Esophagus squamous epithelium (tissue), 5 donors: ENCODE data around the gene FZD2. TPM values are rescaled to one million over a fixed set of nuclear protein-coding genes. Genes with fewer than 3 reads are reported as not detected.

Experiments
- DNase-seq: peaks from one replicate; lab custom pipeline; 2025; lab: John Stamatoyannopoulos, UW
- H3K27ac ChIP-seq, 4 donors: fragments of 200-600 bp; sonication (generic); one replicate each; pipeline ENCODE4 v1.5.1; 2016 to 2019; ENCODE audit warnings: mild to moderate bottlenecking in 1 of 4
- H3K27me3 ChIP-seq, 4 donors: fragments of 200-600 bp; sonication (generic); 1 replicate in 3 of 4; 2 replicates in 1 of 4; pipeline versions ENCODE4 v1.5.1 to v1.6.0; 2017 to 2021; ENCODE audit warnings: antibody characterized with exemption in 1 of 4
- H3K36me3 ChIP-seq, 3 donors: fragments of 200-600 bp; sonication (generic); one replicate each; pipeline ENCODE4 v1.5.1; 2016 to 2019
- H3K4me1 ChIP-seq, 3 donors: fragments of 200-600 bp; sonication (generic); one replicate each; pipeline ENCODE4 v1.5.1; 2017 to 2019
- H3K4me3 ChIP-seq, 4 donors: fragments of 200-600 bp; sonication (generic); 1 replicate in 3 of 4; 2 replicates in 1 of 4; pipeline ENCODE4 v1.5.1; 2016 to 2019; ENCODE audit warnings: mild to moderate bottlenecking in 2 of 4, moderate library complexity in 1 of 4
- H3K9me3 ChIP-seq, 3 donors: fragments of 200-600 bp; sonication (generic); one replicate each; pipeline ENCODE4 v1.5.1; 2016 to 2019
- POLR2A ChIP-seq, 4 donors: fragments of 450-650 bp; IDR thresholded peaks; one replicate each; pipeline ENCODE4 v1.6.1; 2017; ENCODE audit warnings: antibody characterized with exemption in 4 of 4, mild to moderate bottlenecking in 4 of 4, moderate library complexity in 3 of 4
- WGBS, 2 donors: methylation state at CpG; one replicate each; pipeline ENCODE4 v1.1.5; 2018; 5-methylcytosine and 5-hydroxymethylcytosine counted together
- intact Hi-C: fragments of 100-400 bp; cut with DNase I; formaldehyde crosslinking; loops from one replicate; pipeline ENCODE4 v1.15.0; 2022
- total RNA-seq, 4 donors: library from RNA; depleted of rRNA; stranded (reverse); fragments of >200 nt; gene quantifications; one replicate each; pipeline ENCODE4 v1.1.0, GENCODE V29; 2016
- TF ChIP-seq, protein P1 (sequence below), 6 experiments: fragments of 450-650 bp in 4 of 6; fragments of 200-600 bp in 2 of 6; sonication (generic) in 2 of 6; IDR thresholded peaks; one replicate each; pipeline ENCODE4 v1.5.1; 2016 to 2019; ENCODE audit warnings: antibody characterized with exemption in 6 of 6, mild to moderate bottlenecking in 4 of 6, moderate library complexity in 4 of 6
- donor health status: DM: yes; HTN: yes; CAD: no.

FZD2 gene
- total RNA-seq, 4 donors from 2014 or later: 0.26 to 1.5 (median 1.3) TPM; not detected in 1

DNA sequence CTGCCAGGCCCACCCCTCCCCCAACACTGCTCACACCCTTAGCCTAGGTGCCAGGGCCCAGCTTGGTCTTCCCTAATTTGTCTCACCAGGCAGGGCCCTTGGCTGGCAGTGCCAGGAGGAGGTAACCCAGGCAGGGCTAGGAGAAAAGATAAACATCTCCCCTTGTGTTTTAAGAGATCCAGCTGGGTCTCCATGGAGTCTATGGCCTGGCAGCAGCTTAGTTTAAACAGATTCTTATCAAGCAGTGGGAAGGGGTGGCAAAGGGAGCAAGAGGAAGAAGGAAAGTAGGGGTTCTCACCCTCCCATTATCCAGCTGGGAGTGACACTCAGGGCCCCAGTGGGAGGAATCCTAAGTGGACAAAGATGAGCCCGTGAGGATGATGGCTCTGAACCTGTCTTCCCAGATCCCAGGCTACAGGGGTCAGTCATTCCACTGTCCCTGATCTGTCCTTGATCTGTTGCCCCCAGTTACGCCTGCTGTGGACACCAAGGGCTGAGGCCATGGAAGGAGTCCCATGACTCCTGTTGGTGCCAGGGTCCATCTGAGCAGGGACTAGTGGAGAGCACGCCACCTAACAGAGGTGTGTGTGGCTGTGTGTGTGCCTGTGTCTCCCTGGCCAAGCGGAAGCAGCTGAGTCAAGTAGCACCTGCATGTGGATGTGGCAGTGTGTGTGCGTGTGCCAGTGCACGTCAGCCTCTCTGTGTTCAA, 51.6 kb downstream of the FZD2 start:
- H3K4me3 ChIP-seq: no peak overlapping the region
- TF ChIP-seq POLR2A (IDR thresholded peaks at IDR 0.05): no peak
- TF ChIP-seq, protein P1, sequence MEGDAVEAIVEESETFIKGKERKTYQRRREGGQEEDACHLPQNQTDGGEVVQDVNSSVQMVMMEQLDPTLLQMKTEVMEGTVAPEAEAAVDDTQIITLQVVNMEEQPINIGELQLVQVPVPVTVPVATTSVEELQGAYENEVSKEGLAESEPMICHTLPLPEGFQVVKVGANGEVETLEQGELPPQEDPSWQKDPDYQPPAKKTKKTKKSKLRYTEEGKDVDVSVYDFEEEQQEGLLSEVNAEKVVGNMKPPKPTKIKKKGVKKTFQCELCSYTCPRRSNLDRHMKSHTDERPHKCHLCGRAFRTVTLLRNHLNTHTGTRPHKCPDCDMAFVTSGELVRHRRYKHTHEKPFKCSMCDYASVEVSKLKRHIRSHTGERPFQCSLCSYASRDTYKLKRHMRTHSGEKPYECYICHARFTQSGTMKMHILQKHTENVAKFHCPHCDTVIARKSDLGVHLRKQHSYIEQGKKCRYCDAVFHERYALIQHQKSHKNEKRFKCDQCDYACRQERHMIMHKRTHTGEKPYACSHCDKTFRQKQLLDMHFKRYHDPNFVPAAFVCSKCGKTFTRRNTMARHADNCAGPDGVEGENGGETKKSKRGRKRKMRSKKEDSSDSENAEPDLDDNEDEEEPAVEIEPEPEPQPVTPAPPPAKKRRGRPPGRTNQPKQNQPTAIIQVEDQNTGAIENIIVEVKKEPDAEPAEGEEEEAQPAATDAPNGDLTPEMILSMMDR (IDR thresholded peaks at IDR 0.05): no peak
- WGBS, 2 donors: 59 to 67% methylated on average over 2 to 3 of the region's 6 CpGs
- H3K9me3 ChIP-seq: no peaks in the 10 kb centered on the region
- peaks cover 0 to 7% (median 0%) of the 10 kb centered on the region in 3 donors for H3K4me1 ChIP-seq
- peaks cover 0 to 25% (median 0%) of the 10 kb centered on the region in 4 donors for H3K27me3 ChIP-seq
- intact Hi-C loops: no loop called here
- H3K36me3 ChIP-seq: no peaks in the 10 kb centered on the region
- DNase-seq: no peak
- no peak overlapping the region for H3K27ac ChIP-seq

DNA sequence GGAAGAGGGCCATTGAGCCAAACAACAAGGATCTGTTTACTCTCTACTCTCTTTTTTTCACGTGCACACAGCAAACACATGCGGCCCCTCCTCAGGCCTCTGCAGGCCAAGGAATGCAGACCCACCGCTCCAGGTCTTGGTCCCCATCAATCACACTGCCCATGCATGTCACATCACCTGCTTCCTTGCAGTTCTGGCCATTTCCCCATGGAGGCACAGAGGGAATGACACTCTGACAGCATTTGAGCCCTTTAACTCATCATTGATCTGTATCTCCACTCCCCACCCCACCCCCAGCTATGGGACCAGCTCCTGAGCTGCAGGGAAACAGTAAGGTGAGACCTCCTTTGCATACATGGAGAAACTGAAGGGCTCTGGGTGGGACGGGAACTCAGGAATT, 53.0 kb downstream of the FZD2 start:
- Histone ChIP-seq H3K27me3 (peaks cover 0 to 25% (median 0%) of the 10 kb centered on the region in 4 donors), H3K36me3 (no peaks in the 10 kb centered on the region), H3K4me1 (peaks cover 0 to 7% (median 0%) of the 10 kb centered on the region in 3 donors), H3K4me3 (no peak overlapping the region), H3K9me3 (no peaks in the 10 kb centered on the region), H3K27ac (no peak overlapping the region)
- no peak for DNase-seq
- 42 to 59% methylated on average over 4 of the region's 4 CpGs for WGBS, 2 donors
- intact Hi-C loops: no loop called here
- TF ChIP-seq, protein P1 (IDR thresholded peaks at IDR 0.05): no peak
- no peak for TF ChIP-seq POLR2A (IDR thresholded peaks at IDR 0.05)

Other genes starting within 250 kb of the FZD2 start
- 1 to 10 TPM in 2 of 4 donors, under 1 TPM in 2; 0.23 to 1.1 (median 0.81) TPM for gene RUNDC3A, start 248.9 kb upstream of the FZD2 start, total RNA-seq
- 100 to 1,000 TPM in 2 of 4 donors, 10 to 100 TPM in 2; 93.2 to 148 (median 107) TPM for gene SLC25A39, start 232.7 kb upstream of the FZD2 start, total RNA-seq
- 1,000 to 10,000 TPM in 1 of 4 donors, 100 to 1,000 TPM in 3; 428 to 1,204 (median 642) TPM for gene GRN, start 212.2 kb upstream of the FZD2 start, total RNA-seq
- gene FAM171A2, start 193.6 kb upstream of the FZD2 start, total RNA-seq: 10 to 100 TPM in 1 of 4 donors, 1 to 10 TPM in 2, under 1 TPM in 1; 0.35 to 17.4 (median 3.2) TPM
- under 1 TPM in 3 of 4 donors, not detected in 1; 0.26 to 0.76 (median 0.70) TPM for gene ITGA2B, start 167.8 kb upstream of the FZD2 start, total RNA-seq
- gene GPATCH8, start 54.1 kb upstream of the FZD2 start, total RNA-seq: 10 to 100 TPM; 15.3 to 35.5 (median 24.9) TPM
- gene MEIOC, start 99.0 kb downstream of the FZD2 start, total RNA-seq: under 1 TPM in 1 of 4 donors, not detected in 3; under 0.01 TPM
- 10 to 100 TPM; 10.2 to 23.0 (median 19.7) TPM for gene CCDC43, start 132.3 kb downstream of the FZD2 start, total RNA-seq
- gene DBF4B, start 151.2 kb downstream of the FZD2 start, total RNA-seq: 1 to 10 TPM; 1.9 to 5.3 (median 3.8) TPM
- under 1 TPM in 2 of 4 donors, not detected in 2; 0.18 to 0.38 TPM for gene ADAM11, start 201.5 kb downstream of the FZD2 start, total RNA-seq